Stimulated activated naive CD8-positive, alpha-beta T cell treated with anti-CD3 and anti-CD28 coated beads, Interleukin-15, Interleukin-2, amounts not matched to agents 100 ng/mL and 50 ng/mL, for 24 hours (primary cell): ENCODE results near the gene PREP.

ENCODE experiments used
- H3K27ac Mint-ChIP-seq: one replicate; pipeline ENCODE4 v1.8.0; 2021; ENCODE audit warnings: mild to moderate bottlenecking, mixed read lengths
- H3K27me3 Mint-ChIP-seq: one replicate; pipeline ENCODE4 v1.8.0; 2021; ENCODE audit warnings: mixed read lengths
- H3K36me3 Mint-ChIP-seq: one replicate; pipeline ENCODE4 v1.8.0; 2021; ENCODE audit warnings: low read depth, mixed read lengths
- H3K4me1 Mint-ChIP-seq: one replicate; pipeline ENCODE4 v1.8.0; 2021; ENCODE audit warnings: low read depth, mixed read lengths
- H3K4me3 Mint-ChIP-seq: one replicate; pipeline ENCODE4 v1.8.0; 2021; ENCODE audit warnings: mild to moderate bottlenecking, mixed read lengths
- H3K9me3 Mint-ChIP-seq: one replicate; pipeline ENCODE4 v1.8.0; 2021; ENCODE audit warnings: mixed read lengths

The PREP gene

DNA sequence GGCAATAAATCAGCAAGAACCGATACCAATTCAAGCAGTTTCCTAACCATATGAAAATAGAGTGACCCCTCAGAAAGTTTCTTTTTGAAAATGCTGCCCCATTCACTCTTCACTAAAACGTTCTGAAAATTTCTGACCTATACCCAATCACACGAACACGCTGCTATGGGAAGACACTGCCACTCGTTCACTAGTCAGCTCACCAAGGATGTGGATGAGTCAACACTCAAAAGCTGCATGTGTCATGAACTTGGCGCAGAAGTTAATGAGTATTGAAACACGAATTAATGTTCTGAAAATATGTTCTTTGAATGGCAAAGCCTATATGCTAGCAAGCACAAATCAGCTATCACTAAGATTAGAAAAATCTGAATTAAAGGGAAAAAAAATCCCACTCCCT is 84.2 kb downstream of the PREP start:
- H3K4me3 Mint-ChIP-seq: no peak overlapping the region
- H3K4me1 Mint-ChIP-seq: no peaks in the 10 kb centered on the region
- peaks cover 68% of the 10 kb centered on the region for H3K36me3 Mint-ChIP-seq
- no peak overlapping the region for H3K27ac Mint-ChIP-seq
- no peaks in the 10 kb centered on the region for H3K9me3 Mint-ChIP-seq
- H3K27me3 Mint-ChIP-seq: no peaks in the 10 kb centered on the region

DNA sequence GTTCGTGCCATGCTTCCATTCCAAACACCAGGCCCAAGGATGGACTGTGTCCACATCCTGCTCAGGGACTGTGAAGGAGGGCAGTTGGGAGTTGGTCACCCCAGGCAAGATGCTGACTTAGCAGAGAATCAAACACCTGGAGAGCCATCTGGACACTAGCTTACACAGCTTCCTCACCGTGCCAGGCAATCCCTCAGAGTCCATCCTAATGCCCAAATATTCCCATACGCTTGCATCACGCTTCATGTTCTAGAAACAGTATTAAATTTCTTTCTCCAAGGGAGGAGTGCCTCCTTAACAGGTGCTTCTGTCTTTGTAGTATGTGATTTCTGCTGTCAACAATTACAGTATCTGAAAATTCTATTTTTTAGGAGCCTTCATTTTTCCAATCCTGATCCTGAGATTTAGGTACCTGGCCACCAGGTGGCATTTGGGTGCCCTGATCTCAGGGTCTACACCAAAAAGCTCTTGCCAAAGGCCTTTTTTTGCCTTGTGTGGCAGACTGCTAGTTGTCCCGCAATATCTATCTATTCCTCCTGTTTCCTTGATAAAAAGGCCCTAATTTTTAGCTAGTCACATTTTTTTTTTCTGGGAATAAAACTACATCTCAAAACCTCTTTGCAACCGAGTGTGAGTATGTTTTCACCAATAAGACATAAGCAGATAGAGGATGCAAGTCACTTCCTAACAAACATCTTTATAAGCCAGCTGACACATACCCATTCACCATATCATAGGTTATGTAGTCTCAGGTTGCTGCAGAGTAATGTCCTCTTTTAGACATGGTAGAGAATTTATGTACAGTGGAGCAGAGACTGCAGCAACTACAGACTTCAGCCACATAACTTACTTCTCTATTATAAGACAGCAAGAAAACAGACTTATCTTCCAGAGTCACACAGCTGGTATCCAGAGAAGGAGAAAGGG is 85.0 kb downstream of the PREP start:
- H3K9me3 Mint-ChIP-seq: no peaks in the 10 kb centered on the region
- no peak overlapping the region for H3K4me3 Mint-ChIP-seq
- no peak overlapping the region for H3K27ac Mint-ChIP-seq
- H3K4me1 Mint-ChIP-seq: no peaks in the 10 kb centered on the region
- H3K36me3 Mint-ChIP-seq: peaks cover 68% of the 10 kb centered on the region
- H3K27me3 Mint-ChIP-seq: no peaks in the 10 kb centered on the region

DNA sequence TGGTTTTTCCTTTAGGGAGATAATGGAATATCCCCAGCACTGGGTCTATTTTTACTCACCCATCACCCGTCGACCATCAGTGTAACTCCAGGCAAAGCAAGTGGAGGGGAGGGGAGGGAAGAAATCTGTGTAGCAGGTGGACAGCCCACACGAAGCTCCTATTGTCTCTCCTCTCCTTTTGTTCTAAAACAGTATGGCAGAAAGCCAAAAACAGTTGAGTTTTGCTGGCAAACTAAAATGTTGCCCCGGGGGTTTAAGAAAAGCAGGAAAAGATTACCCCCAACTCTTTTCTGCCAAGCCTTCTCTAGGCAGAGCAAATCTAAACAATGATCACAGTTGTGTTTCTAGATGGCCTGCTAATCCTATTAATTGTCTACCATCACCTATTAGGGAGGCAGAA is 89.7 kb downstream of the PREP start:
- no peaks in the 10 kb centered on the region for H3K27me3 Mint-ChIP-seq
- no peaks in the 10 kb centered on the region for H3K9me3 Mint-ChIP-seq
- no peaks in the 10 kb centered on the region for H3K4me1 Mint-ChIP-seq
- H3K36me3 Mint-ChIP-seq: peaks cover 54% of the 10 kb centered on the region
- no peak overlapping the region for H3K27ac Mint-ChIP-seq
- H3K4me3 Mint-ChIP-seq: no peak overlapping the region

- peaks cover 48% of the 10 kb centered on the region for H3K36me3 Mint-ChIP-seq
- H3K4me3 Mint-ChIP-seq: no peak overlapping the region
- H3K4me1 Mint-ChIP-seq: no peaks in the 10 kb centered on the region
- no peaks in the 10 kb centered on the region for H3K9me3 Mint-ChIP-seq
- no peak overlapping the region for H3K27ac Mint-ChIP-seq
- no peaks in the 10 kb centered on the region for H3K27me3 Mint-ChIP-seq
Measured at GRCh38 chr6:105310947-105311346, 91.9 kb downstream of the PREP start.

- no peaks in the 10 kb centered on the region for H3K4me1 Mint-ChIP-seq
- no peaks in the 10 kb centered on the region for H3K9me3 Mint-ChIP-seq
- H3K27me3 Mint-ChIP-seq: no peaks in the 10 kb centered on the region
- no peak overlapping the region for H3K27ac Mint-ChIP-seq
- H3K4me3 Mint-ChIP-seq: no peak overlapping the region
- H3K36me3 Mint-ChIP-seq: peaks cover 47% of the 10 kb centered on the region
Measured at GRCh38 chr6:105310371-105310770, 92.5 kb downstream of the PREP start.

DNA sequence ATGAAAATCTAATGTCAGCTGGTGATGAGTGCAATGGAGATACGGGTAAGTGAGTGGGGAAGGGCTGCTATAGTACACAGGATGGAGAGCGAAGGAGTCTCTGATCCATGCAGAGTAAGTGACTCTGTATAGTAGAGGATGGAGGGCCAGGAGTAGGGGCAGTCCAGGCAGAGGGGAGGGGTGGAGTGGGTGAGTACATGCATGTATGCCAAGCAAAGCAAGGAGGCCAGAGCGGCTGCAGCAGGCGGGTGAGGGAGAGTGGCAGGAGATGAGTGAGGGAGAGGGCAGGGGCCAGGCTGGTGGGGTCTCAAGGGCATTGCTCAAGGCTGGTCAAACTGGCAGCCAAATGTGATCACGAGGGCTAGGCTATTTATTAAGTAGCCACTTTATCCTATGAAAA is 94.0 kb downstream of the PREP start:
- H3K36me3 Mint-ChIP-seq: peaks cover 42% of the 10 kb centered on the region
- no peaks in the 10 kb centered on the region for H3K27me3 Mint-ChIP-seq
- no peaks in the 10 kb centered on the region for H3K4me1 Mint-ChIP-seq
- H3K4me3 Mint-ChIP-seq: no peak overlapping the region
- no peak overlapping the region for H3K27ac Mint-ChIP-seq
- no peaks in the 10 kb centered on the region for H3K9me3 Mint-ChIP-seq

- H3K36me3 Mint-ChIP-seq: peaks cover 52% of the 10 kb centered on the region
- H3K27ac Mint-ChIP-seq: no peak overlapping the region
- H3K4me3 Mint-ChIP-seq: no peak overlapping the region
- H3K27me3 Mint-ChIP-seq: no peaks in the 10 kb centered on the region
- no peaks in the 10 kb centered on the region for H3K9me3 Mint-ChIP-seq
- H3K4me1 Mint-ChIP-seq: no peaks in the 10 kb centered on the region
Measured at GRCh38 chr6:105305521-105305920, 97.4 kb downstream of the PREP start.

DNA sequence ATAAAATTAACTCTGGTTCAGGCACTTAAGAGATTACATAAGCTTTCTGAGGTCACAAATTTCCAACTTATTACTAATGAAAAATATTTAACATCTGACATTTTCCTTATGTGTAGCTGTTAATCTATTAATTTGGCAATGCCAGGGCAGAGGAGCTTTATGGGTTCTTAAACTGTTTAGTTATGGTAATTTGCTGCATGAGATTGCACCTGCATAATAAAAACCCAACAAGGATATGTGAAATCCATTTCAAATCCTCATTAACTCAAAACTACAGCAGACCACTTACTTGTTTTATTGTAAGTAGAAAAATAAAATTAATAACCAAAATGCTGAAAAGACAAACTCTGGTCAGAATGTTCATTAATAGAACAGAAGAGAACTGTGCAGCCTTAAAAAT is 98.1 kb downstream of the PREP start:
- Mint-ChIP-seq H3K4me1 (no peaks in the 10 kb centered on the region), H3K36me3 (peaks cover 56% of the 10 kb centered on the region), H3K27me3 (no peaks in the 10 kb centered on the region), H3K27ac (no peak overlapping the region), H3K9me3 (no peaks in the 10 kb centered on the region), H3K4me3 (no peak overlapping the region)

GRCh38 chr6:105304366-105304765 is 98.5 kb downstream of the PREP start:
- no peaks in the 10 kb centered on the region for H3K27me3 Mint-ChIP-seq

GRCh38 chr6:105302617-105303128 is 100.2 kb downstream of the PREP start:
- Mint-ChIP-seq H3K9me3 (no peaks in the 10 kb centered on the region), H3K4me1 (no peaks in the 10 kb centered on the region), H3K36me3 (peaks cover 51% of the 10 kb centered on the region), H3K27me3 (no peaks in the 10 kb centered on the region), H3K4me3 (no peak overlapping the region), H3K27ac (no peak overlapping the region)

More at GRCh38 chr6:105304366-105304765, 98.5 kb downstream of the PREP start:
- peaks cover 56% of the 10 kb centered on the region for H3K36me3 Mint-ChIP-seq
- no peaks in the 10 kb centered on the region for H3K4me1 Mint-ChIP-seq
- H3K4me3 Mint-ChIP-seq: no peak overlapping the region
- no peak overlapping the region for H3K27ac Mint-ChIP-seq
- H3K9me3 Mint-ChIP-seq: no peaks in the 10 kb centered on the region

DNA sequence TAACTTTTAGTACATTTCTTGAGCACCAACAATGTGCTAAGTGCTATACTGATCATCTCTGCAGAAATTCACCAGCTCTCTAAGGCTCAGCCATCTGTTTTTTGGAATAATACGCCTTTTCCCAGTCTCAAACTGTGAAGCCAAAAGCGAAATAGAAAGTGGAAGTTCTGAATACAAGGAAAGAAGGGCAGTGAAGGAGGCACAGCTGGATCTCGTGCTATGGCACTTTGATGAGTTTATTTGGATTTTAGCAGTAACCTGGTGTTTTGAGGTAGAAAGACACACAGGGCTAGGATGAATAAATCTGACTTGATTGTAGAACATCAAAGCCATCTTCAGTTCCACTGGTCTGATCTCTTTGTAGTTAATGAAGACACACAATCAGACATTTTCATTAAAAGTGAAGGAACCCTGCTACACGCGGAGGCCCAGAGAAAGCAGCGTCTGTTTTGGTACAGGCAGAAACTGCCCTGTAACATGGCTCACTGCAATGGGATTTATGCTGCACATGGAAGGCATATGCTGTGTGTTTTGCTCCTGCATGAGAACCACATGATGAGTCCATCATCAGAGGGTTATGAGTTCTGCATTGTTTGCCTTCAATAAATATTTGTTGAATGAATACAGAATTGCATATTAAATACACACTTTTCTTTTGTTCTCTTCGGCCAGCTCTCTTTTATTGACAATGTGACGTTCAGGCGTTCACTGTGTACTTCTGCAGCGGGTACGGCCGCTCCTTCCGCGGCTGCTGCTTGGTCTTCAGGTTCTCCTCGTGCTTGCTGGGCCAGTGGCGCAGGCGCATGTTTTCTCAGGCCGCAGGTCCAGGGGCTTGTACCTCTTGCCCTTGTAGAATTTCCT is 100.9 kb downstream of the PREP start:
- Mint-ChIP-seq H3K27me3 (no peaks in the 10 kb centered on the region), H3K4me3 (no peak overlapping the region), H3K27ac (no peak overlapping the region), H3K4me1 (no peaks in the 10 kb centered on the region), H3K9me3 (no peaks in the 10 kb centered on the region), H3K36me3 (peaks cover 50% of the 10 kb centered on the region)

- no peak overlapping the region for H3K4me3 Mint-ChIP-seq
- H3K27me3 Mint-ChIP-seq: no peaks in the 10 kb centered on the region
- H3K9me3 Mint-ChIP-seq: no peaks in the 10 kb centered on the region
- peaks cover 53% of the 10 kb centered on the region for H3K36me3 Mint-ChIP-seq
- no peaks in the 10 kb centered on the region for H3K4me1 Mint-ChIP-seq
- no peak overlapping the region for H3K27ac Mint-ChIP-seq
Measured at GRCh38 chr6:105301072-105301503, 101.8 kb downstream of the PREP start.

GRCh38 chr6:105300090-105300489 is 102.8 kb downstream of the PREP start:
- no peaks in the 10 kb centered on the region for H3K4me1 Mint-ChIP-seq
- no peaks in the 10 kb centered on the region for H3K27me3 Mint-ChIP-seq
- no peak overlapping the region for H3K27ac Mint-ChIP-seq
- H3K36me3 Mint-ChIP-seq: peaks cover 54% of the 10 kb centered on the region
- no peaks in the 10 kb centered on the region for H3K9me3 Mint-ChIP-seq
- no peak overlapping the region for H3K4me3 Mint-ChIP-seq

DNA sequence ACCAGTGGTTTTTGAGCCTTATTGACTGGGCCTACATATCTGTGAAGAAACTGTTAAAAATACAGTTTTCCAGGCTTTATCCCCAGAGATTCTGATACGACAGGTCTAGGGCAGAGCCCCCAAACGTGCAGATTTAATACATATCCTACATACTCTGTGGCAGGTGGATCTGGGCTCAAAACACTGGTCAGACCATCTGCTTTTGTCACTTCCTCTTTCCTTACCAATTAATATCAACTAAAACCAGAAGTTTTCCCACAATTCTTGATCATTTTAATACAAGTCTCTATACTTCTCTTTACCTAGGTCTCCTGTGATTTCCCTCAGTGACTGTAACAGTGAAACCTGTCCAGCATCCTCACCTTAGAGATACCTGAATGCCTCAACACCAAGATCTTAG is 108.8 kb downstream of the PREP start:
- Mint-ChIP-seq H3K9me3 (no peaks in the 10 kb centered on the region), H3K27ac (no peak overlapping the region), H3K36me3 (peaks cover 56% of the 10 kb centered on the region), H3K27me3 (no peaks in the 10 kb centered on the region), H3K4me1 (peaks cover 7% of the 10 kb centered on the region), H3K4me3 (no peak overlapping the region)
